ENCODE measurements around the gene TMEM145. TPM values are rescaled to one million over a fixed set of nuclear protein-coding genes. Genes with fewer than 3 reads are reported as not detected.

TMEM145 gene
- total RNA-seq, 1 experiment from 2014 or later, result 1.2 TPM

- no peak for DNase-seq
- no peak overlapping the region for H3K4me2 ChIP-seq
- TF ChIP-seq CTCF (conservative IDR thresholded peaks at IDR 0.05), result no peak
- TF ChIP-seq EZH2 (IDR thresholded peaks at IDR 0.05; ENCODE audit: low read depth), result no peak
- no peak overlapping the region for H3K4me3 ChIP-seq
- H3K36me3 ChIP-seq (ENCODE audit: low read depth), result no peaks in the 10 kb centered on the region
- no peaks in the 10 kb centered on the region for H3F3A ChIP-seq (ENCODE audit: insufficient read depth, low read depth)
- no TSS peak for BruUV-seq (replicated peaks)
- intact Hi-C loops (cut with micrococcal nuclease; ENCODE audit: unreplicated experiment), result no loop called here
- no peak overlapping the region for H2AFZ ChIP-seq
- POLR2A ChIA-PET (ENCODE audit: unreplicated experiment), result no interaction called here
- no peaks in the 10 kb centered on the region for H4K20me1 ChIP-seq (ENCODE audit: insufficient read depth)
- H3K9me2 ChIP-seq (ENCODE audit: insufficient read depth), result no peaks in the 10 kb centered on the region
- no peaks in the 10 kb centered on the region for H3K27me3 ChIP-seq (ENCODE audit: insufficient read depth, low read depth)
- H3K4me1 ChIP-seq (replicated peaks; ENCODE audit: insufficient read depth), result no peaks in the 10 kb centered on the region
- H3K27ac ChIP-seq, result no peak overlapping the region
- H3K79me2 ChIP-seq (ENCODE audit: low read depth), result no peaks in the 10 kb centered on the region
- CTCF ChIA-PET, result interaction anchor here (1.2 kb wide), 1 partner anchor 69 kb away, joined by 6 read pairs; no protein-coding TSS in a partner anchor
- no peaks in the 10 kb centered on the region for H3K9me3 ChIP-seq (ENCODE audit: insufficient read depth, low read depth)
Measured at GRCh38 chr19:42369433-42370067, 56.4 kb downstream of the TMEM145 start.

GRCh38 chr19:42370068-42370520 is 57.0 kb downstream of the TMEM145 start:
- POLR2A ChIA-PET (ENCODE audit: unreplicated experiment), result no interaction called here

GRCh38 chr19:42370626-42371175 is 57.6 kb downstream of the TMEM145 start:
- Histone ChIP-seq H4K20me1 (ENCODE audit: insufficient read depth) (no peaks in the 10 kb centered on the region), H3K27ac (no peak overlapping the region), H3K4me1 (replicated peaks; ENCODE audit: insufficient read depth) (no peaks in the 10 kb centered on the region), H3K79me2 (ENCODE audit: low read depth) (no peaks in the 10 kb centered on the region), H3K36me3 (ENCODE audit: low read depth) (no peaks in the 10 kb centered on the region), H3K9me3 (ENCODE audit: insufficient read depth, low read depth) (no peaks in the 10 kb centered on the region), H3K4me3 (no peak overlapping the region), H2AFZ (no peak overlapping the region), H3F3A (ENCODE audit: insufficient read depth, low read depth) (no peaks in the 10 kb centered on the region), H3K9me2 (ENCODE audit: insufficient read depth) (no peaks in the 10 kb centered on the region), H3K4me2 (no peak overlapping the region), H3K27me3 (ENCODE audit: insufficient read depth, low read depth) (no peaks in the 10 kb centered on the region)
- BruUV-seq (replicated peaks), result no TSS peak
- intact Hi-C loops (cut with micrococcal nuclease; ENCODE audit: unreplicated experiment), result no loop called here
- ChIA-PET POLR2A (ENCODE audit: unreplicated experiment) (no interaction called here), CTCF (interaction anchor here (0.7 to 1.2 kb wide), 2 partner anchors 70 to 140 kb away, joined by 6 read pairs; no protein-coding TSS in a partner anchor)
- DNase-seq, result no peak
- TF ChIP-seq EZH2 (IDR thresholded peaks at IDR 0.05; ENCODE audit: low read depth), result no peak
- TF ChIP-seq CTCF (conservative IDR thresholded peaks at IDR 0.05), result no peak

More at GRCh38 chr19:42370068-42370520, 57.0 kb downstream of the TMEM145 start:
- H3F3A ChIP-seq (ENCODE audit: insufficient read depth, low read depth), result no peaks in the 10 kb centered on the region
- no peaks in the 10 kb centered on the region for H3K79me2 ChIP-seq (ENCODE audit: low read depth)
- no peak overlapping the region for H3K4me3 ChIP-seq
- CTCF ChIA-PET, result interaction anchor here (1.2 kb wide), 1 partner anchor 70 kb away, joined by 6 read pairs; no protein-coding TSS in a partner anchor
- no peak for DNase-seq
- H3K36me3 ChIP-seq (ENCODE audit: low read depth), result no peaks in the 10 kb centered on the region
- no peaks in the 10 kb centered on the region for H3K27me3 ChIP-seq (ENCODE audit: insufficient read depth, low read depth)
- no peaks in the 10 kb centered on the region for H3K4me1 ChIP-seq (replicated peaks; ENCODE audit: insufficient read depth)
- H3K9me2 ChIP-seq (ENCODE audit: insufficient read depth), result no peaks in the 10 kb centered on the region
- intact Hi-C loops (cut with micrococcal nuclease; ENCODE audit: unreplicated experiment), result no loop called here
- no peaks in the 10 kb centered on the region for H3K9me3 ChIP-seq (ENCODE audit: insufficient read depth, low read depth)
- H3K27ac ChIP-seq, result no peak overlapping the region
- H2AFZ ChIP-seq, result no peak overlapping the region
- no peak overlapping the region for H3K4me2 ChIP-seq
- H4K20me1 ChIP-seq (ENCODE audit: insufficient read depth), result no peaks in the 10 kb centered on the region
- no TSS peak for BruUV-seq (replicated peaks)
- TF ChIP-seq CTCF (conservative IDR thresholded peaks at IDR 0.05) (no peak), EZH2 (IDR thresholded peaks at IDR 0.05; ENCODE audit: low read depth) (no peak)

Small RNA genes within 50 kb of the gene (microRNA-seq; reads per million reads assigned to microRNA genes)
- gene MIR8077 (ENCODE audit: borderline number of aligned reads, borderline replicate concordance), result not detected

Other genes with a start within 250 kb of the TMEM145 start
- 0.96 and 1.1 TPM in 2 replicates for gene GRIK5, start 243.1 kb upstream of the TMEM145 start, total RNA-seq (2021)
- 19.4 and 21.6 TPM in 2 replicates for gene ZNF574, start 237.1 kb upstream of the TMEM145 start, total RNA-seq (2021)
- 2.9 and 3.5 TPM in 2 replicates for gene POU2F2, start 180.9 kb upstream of the TMEM145 start, total RNA-seq (2021)
- gene DEDD2, start 95.6 kb upstream of the TMEM145 start, total RNA-seq (2021), result 45.6 and 49.6 TPM in 2 replicates
- gene ZNF526, start 93.0 kb upstream of the TMEM145 start, total RNA-seq (2021), result 13.4 and 13.9 TPM in 2 replicates
- 37.4 and 44.6 TPM in 2 replicates for gene GSK3A, start 70.7 kb upstream of the TMEM145 start, total RNA-seq (2021)
- 57.4 and 79.1 TPM in 2 replicates for gene ERF, start 58.2 kb upstream of the TMEM145 start, total RNA-seq (2021)
- 58.1 and 60.7 TPM in 2 replicates for gene CIC, start 44.1 kb upstream of the TMEM145 start, total RNA-seq (2021)
- gene PRR19, start 11.2 kb upstream of the TMEM145 start, total RNA-seq (2021), result 0.85 and 1.1 TPM in 2 replicates
- gene PAFAH1B3, start 10.7 kb upstream of the TMEM145 start, total RNA-seq (2021), result 70.2 and 90.1 TPM in 2 replicates
- gene MEGF8, start 12.3 kb downstream of the TMEM145 start, total RNA-seq (2021), result 40.6 and 49.0 TPM in 2 replicates
- 4.9 and 7.8 TPM in 2 replicates for gene CNFN, start 77.0 kb downstream of the TMEM145 start, total RNA-seq (2021)
- gene LIPE, start 114.1 kb downstream of the TMEM145 start, total RNA-seq (2021), result 10.7 and 12.7 TPM in 2 replicates
- 0.41 TPM in 1 of 2 replicates, not detected in the other for gene CXCL17, start 129.6 kb downstream of the TMEM145 start, total RNA-seq (2021)
- 0.53 and 1.6 TPM in 2 replicates for gene CEACAM1, start 215.2 kb downstream of the TMEM145 start, total RNA-seq (2021)

All from PC-9 (cell line).